Measurements from ENCODE around the gene ALG14. TPM values are rescaled to one million over a fixed set of nuclear protein-coding genes. Genes with fewer than 3 reads are reported as not detected.

Gene ALG14
- total RNA-seq, 1 donor from 2014 or later: 0.74 TPM

DNA sequence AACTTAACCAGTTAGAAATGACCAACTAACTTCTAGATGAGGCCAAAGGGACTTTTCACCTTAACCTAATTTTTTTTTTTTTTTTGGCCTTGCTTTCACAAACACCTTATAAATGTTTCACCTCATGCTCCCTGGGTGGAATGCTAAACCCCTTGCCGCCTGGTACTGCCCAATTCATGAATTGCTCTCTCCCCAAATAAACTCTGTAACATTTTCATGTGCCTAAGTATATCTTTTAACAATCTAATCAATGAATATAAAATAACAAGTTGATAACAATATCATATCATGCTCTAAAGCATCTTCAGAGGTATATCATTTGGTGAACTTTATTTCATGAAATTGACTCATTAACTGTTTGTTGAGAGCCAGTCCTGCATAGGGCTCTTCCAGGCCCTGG, 134.9 kb downstream of the ALG14 start:
- intact Hi-C loops (cut with DNase I): no loop called here
- H3K27ac ChIP-seq: peak overlapping the region; percentile 46

DNA sequence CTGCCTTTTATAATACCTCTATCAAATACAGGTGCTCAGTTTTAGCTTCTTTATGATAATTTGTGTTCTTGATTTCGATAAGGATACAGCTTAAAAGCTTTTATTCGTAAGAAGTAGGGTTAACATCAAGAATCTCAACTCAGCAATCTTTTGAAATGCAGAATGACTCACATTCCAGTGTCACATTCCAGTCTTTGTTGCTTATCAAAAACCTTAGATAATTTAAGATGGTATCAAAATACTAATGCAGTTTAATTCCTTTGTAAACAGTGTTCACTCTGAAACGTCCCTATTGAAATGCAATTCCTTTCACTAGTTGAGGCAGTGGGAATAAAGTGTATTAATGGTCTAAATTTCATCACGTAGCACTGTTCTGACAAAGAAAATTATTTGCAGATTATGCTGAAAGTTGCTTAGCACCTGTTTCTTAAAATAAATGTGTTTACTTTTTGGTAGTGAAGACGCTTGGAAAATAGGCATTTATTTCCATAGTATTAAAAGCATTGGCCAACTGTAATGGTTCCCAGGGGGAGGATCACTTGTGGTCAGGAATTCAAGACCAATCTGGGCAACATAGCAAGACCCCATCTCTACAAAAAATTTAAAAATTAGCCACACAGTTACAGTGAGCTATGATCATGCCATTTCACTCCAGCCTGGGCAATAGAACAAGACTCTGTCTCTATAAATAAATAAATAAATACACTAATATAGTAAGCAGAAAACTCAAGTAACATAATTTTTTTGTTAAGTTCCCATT, 135.7 kb downstream of the ALG14 start:
- Histone ChIP-seq H3K36me3 (no peaks in the 10 kb centered on the region), H3K9me3 (no peaks in the 10 kb centered on the region), H3K27ac (no peak overlapping the region), H3K4me3 (no peak overlapping the region), H3K4me1 (peaks cover 12% of the 10 kb centered on the region), H3K27me3 (no peaks in the 10 kb centered on the region)
- intact Hi-C loops (cut with DNase I): no loop called here
- TF ChIP-seq, protein P1, sequence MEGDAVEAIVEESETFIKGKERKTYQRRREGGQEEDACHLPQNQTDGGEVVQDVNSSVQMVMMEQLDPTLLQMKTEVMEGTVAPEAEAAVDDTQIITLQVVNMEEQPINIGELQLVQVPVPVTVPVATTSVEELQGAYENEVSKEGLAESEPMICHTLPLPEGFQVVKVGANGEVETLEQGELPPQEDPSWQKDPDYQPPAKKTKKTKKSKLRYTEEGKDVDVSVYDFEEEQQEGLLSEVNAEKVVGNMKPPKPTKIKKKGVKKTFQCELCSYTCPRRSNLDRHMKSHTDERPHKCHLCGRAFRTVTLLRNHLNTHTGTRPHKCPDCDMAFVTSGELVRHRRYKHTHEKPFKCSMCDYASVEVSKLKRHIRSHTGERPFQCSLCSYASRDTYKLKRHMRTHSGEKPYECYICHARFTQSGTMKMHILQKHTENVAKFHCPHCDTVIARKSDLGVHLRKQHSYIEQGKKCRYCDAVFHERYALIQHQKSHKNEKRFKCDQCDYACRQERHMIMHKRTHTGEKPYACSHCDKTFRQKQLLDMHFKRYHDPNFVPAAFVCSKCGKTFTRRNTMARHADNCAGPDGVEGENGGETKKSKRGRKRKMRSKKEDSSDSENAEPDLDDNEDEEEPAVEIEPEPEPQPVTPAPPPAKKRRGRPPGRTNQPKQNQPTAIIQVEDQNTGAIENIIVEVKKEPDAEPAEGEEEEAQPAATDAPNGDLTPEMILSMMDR (IDR thresholded peaks at IDR 0.05): no peak
- TF ChIP-seq POLR2A (IDR thresholded peaks at IDR 0.05) (no peak), POLR2AphosphoS5 (IDR thresholded peaks at IDR 0.05; ENCODE audit: insufficient read depth in 1 of 2, low read depth in 1 of 2) (no peak)
- DNase-seq (ENCODE audit: extremely low spot score in 2 of 2): no peak

More for the DNA sequence above, 134.9 kb downstream of the ALG14 start:
- Histone ChIP-seq H3K4me3 (no peak overlapping the region), H3K9me3 (no peaks in the 10 kb centered on the region), H3K4me1 (peaks cover 12% of the 10 kb centered on the region), H3K27me3 (no peaks in the 10 kb centered on the region), H3K36me3 (no peaks in the 10 kb centered on the region)
- TF ChIP-seq, protein P1 (IDR thresholded peaks at IDR 0.05): no peak
- TF ChIP-seq POLR2AphosphoS5 (IDR thresholded peaks at IDR 0.05; ENCODE audit: insufficient read depth in 1 of 2, low read depth in 1 of 2) (no peak), POLR2A (IDR thresholded peaks at IDR 0.05) (no peak)
- no peak for DNase-seq (ENCODE audit: extremely low spot score in 2 of 2)

DNA sequence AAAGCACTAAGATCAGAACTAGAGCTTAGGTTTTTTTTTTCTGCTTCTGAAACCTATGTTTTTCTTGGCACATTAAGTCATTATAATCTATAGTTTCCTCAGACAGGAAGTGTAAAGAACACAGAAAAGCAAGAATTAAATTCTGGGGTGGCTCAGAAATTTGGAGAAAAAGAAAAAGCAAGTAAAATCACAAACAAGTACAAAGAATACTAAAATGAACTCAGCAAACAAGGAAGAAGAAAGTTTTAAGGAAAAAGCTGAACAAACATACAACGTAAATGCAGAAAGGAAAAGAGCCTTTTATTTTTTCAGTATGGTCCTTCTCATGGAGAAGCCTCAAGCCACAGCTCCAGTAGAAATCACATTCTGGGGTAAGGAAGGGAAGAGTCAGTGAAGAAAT, 137.3 kb downstream of the ALG14 start:
- H3K4me1 ChIP-seq: peaks cover 23% of the 10 kb centered on the region
- H3K9me3 ChIP-seq: no peaks in the 10 kb centered on the region
- H3K27me3 ChIP-seq: no peaks in the 10 kb centered on the region
- no peak overlapping the region for H3K4me3 ChIP-seq
- peak overlapping the region; percentile 17 for H3K27ac ChIP-seq
- TF ChIP-seq, protein P1 (IDR thresholded peaks at IDR 0.05): no peak
- no peak for TF ChIP-seq POLR2AphosphoS5 (IDR thresholded peaks at IDR 0.05; ENCODE audit: insufficient read depth in 1 of 2, low read depth in 1 of 2)
- DNase-seq (ENCODE audit: extremely low spot score in 2 of 2): no peak
- intact Hi-C loops (cut with DNase I): no loop called here
- H3K36me3 ChIP-seq: no peaks in the 10 kb centered on the region

DNA sequence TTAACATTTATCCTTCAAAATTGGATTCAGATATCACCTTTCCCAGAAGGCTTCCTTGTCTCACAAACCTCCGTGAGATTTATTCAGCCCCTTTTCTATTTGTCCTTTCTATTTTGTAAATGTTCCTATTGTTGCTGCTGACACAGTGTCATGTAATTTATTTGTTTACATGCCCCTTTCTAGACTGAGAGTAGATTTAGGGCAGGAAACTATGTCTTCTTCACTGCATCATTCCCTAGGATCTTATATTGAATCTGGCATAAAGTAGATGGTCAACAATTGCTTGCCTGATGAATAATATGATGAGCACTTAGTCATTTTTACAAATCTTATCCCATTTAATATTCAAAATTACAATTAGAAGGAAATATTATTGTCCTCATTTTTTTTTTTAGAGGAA, 137.7 kb downstream of the ALG14 start:
- Histone ChIP-seq H3K36me3 (no peaks in the 10 kb centered on the region), H3K9me3 (no peaks in the 10 kb centered on the region), H3K27ac (no peak overlapping the region), H3K27me3 (no peaks in the 10 kb centered on the region), H3K4me1 (peaks cover 25% of the 10 kb centered on the region), H3K4me3 (no peak overlapping the region)
- intact Hi-C loops (cut with DNase I): no loop called here
- DNase-seq (ENCODE audit: extremely low spot score in 2 of 2): no peak
- TF ChIP-seq, protein P1 (IDR thresholded peaks at IDR 0.05): no peak
- TF ChIP-seq POLR2AphosphoS5 (IDR thresholded peaks at IDR 0.05; ENCODE audit: insufficient read depth in 1 of 2, low read depth in 1 of 2) (no peak), POLR2A (IDR thresholded peaks at IDR 0.05) (no peak)

DNA sequence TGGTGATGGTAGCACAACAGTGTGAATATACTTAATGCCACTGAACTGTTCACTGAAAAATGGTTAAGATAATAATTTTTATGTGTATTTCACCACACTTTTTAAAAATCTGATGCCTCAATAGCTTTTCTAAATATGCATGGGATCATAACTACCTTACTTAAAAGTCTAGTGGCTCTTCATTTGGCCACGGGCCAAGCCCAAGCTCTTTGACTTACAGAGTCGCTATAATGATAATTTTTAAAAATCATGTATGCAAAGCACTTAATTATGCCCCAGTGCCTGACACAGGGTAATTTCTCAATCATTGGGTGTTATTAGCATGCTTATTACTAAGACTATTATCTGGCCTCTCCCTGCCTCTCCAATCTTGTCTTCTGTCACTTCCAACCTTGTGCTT, 138.2 kb downstream of the ALG14 start:
- no peaks in the 10 kb centered on the region for H3K36me3 ChIP-seq

More for the DNA sequence above, 138.2 kb downstream of the ALG14 start:
- TF ChIP-seq POLR2A (IDR thresholded peaks at IDR 0.05) (no peak), POLR2AphosphoS5 (IDR thresholded peaks at IDR 0.05; ENCODE audit: insufficient read depth in 1 of 2, low read depth in 1 of 2) (no peak)
- TF ChIP-seq, protein P1 (IDR thresholded peaks at IDR 0.05): no peak
- Histone ChIP-seq H3K27ac (no peak overlapping the region), H3K9me3 (no peaks in the 10 kb centered on the region), H3K27me3 (no peaks in the 10 kb centered on the region), H3K4me1 (peaks cover 28% of the 10 kb centered on the region), H3K4me3 (no peak overlapping the region)
- no peak for DNase-seq (ENCODE audit: extremely low spot score in 2 of 2)
- intact Hi-C loops (cut with DNase I): no loop called here
